ENCODE measurements around the gene CERS6.

The CERS6 gene

DNA sequence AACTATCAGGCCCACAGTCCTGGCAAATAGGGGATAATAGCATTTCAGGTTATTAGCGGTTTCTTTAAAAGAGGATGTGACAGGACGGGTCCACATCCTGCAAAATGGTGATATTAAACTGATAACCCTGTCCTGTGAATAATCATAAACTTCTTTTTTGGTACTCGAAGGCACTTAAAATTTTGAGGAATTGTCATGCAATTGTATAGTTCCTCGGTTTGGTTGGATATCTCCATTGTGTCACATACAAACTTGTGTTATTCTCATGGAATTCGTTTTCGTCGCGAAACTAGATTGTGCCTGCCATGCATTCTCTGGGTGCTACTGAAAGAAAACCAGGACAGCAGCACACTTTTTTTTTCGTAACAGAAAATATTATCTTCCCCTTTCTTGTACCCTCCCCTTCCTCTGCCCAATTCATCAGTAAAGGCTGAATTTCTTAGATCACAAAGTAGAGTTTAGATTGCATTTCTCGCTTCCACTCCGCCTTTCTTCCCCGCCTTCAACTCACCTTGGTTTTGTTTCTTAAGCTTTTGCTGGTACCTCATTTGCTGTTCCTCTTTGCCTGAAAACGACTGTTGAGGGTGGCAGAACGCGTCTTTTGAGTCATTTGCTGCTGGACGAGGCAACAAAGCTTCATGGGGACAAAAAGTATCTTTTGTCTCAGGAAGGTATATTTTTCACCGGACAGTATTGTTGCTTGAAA, 1.3 kb downstream of the CERS6 start:
- H3K4me3 ChIP-seq (ENCODE audit: control insufficient read depth, low read depth, low read length) = peak overlapping the region; percentile 71
- DNase-seq (ENCODE audit: low read depth) = no peak

DNA sequence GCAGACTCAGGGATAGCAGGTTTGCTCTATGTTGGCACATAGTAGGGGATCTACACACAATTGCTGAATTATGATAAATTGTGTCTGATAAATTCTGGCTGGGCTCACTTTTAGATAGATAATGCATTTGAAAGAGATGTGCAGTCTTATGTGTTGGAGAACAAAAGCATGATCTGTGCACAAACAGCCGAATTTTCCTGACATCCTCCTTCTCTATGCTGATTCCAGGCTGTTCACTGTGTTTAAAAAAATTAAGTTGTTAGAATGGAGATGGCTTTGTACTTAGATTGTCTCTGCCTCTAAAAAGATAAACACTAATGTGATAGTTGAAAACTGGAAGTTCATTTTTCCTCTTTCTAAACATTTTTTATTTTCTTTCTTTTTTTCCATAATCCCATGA, 2.1 kb downstream of the CERS6 start:
- DNase-seq (ENCODE audit: low read depth) = no peak
- H3K4me3 ChIP-seq (ENCODE audit: control insufficient read depth, low read depth, low read length) = no peak overlapping the region
- TF ChIP-seq, protein P1, sequence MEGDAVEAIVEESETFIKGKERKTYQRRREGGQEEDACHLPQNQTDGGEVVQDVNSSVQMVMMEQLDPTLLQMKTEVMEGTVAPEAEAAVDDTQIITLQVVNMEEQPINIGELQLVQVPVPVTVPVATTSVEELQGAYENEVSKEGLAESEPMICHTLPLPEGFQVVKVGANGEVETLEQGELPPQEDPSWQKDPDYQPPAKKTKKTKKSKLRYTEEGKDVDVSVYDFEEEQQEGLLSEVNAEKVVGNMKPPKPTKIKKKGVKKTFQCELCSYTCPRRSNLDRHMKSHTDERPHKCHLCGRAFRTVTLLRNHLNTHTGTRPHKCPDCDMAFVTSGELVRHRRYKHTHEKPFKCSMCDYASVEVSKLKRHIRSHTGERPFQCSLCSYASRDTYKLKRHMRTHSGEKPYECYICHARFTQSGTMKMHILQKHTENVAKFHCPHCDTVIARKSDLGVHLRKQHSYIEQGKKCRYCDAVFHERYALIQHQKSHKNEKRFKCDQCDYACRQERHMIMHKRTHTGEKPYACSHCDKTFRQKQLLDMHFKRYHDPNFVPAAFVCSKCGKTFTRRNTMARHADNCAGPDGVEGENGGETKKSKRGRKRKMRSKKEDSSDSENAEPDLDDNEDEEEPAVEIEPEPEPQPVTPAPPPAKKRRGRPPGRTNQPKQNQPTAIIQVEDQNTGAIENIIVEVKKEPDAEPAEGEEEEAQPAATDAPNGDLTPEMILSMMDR (IDR thresholded peaks at IDR 0.05; ENCODE audit: control insufficient read depth, insufficient read depth, low read depth, low read length, missing control alignments) = no peak

More for the DNA sequence above, 1.3 kb downstream of the CERS6 start:
- TF ChIP-seq, protein P1 (IDR thresholded peaks at IDR 0.05; ENCODE audit: control insufficient read depth, insufficient read depth, low read depth, low read length, missing control alignments) = no peak

- DNase-seq (ENCODE audit: low read depth) = no peak
- TF ChIP-seq, protein P1 (IDR thresholded peaks at IDR 0.05; ENCODE audit: control insufficient read depth, insufficient read depth, low read depth, low read length, missing control alignments) = no peak
- no peak overlapping the region for H3K4me3 ChIP-seq (ENCODE audit: control insufficient read depth, low read depth, low read length)
Measured at GRCh38 chr2:168459256-168459655, 3.2 kb downstream of the CERS6 start.

DNA sequence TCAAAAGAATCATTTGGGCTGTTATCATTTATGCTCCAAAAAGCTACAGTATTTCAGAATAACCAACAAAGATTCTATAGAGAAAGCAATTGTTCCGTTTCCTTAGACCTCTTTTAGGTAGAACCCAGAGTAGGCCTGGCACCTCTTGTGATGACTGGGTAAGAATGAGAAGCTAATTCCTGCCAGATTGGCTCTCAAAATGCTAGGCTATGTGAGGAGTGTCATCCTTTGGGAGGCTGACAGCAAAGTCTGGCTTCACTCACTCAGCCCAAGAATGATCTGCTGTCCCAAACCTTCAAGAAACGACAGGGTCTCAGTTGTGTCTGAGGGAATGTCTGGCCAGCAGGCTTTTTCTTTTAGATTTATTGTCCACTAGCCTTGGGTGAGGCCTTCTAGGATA, 4.5 kb downstream of the CERS6 start:
- TF ChIP-seq, protein P1 (IDR thresholded peaks at IDR 0.05; ENCODE audit: control insufficient read depth, insufficient read depth, low read depth, low read length, missing control alignments) = no peak
- H3K4me3 ChIP-seq (ENCODE audit: control insufficient read depth, low read depth, low read length) = no peak overlapping the region
- no peak for DNase-seq (ENCODE audit: low read depth)

GRCh38 chr2:168461178-168461941, 5.3 kb downstream of the CERS6 start:
- TF ChIP-seq, protein P1 (IDR thresholded peaks at IDR 0.05; ENCODE audit: control insufficient read depth, insufficient read depth, low read depth, low read length, missing control alignments) = no peak
- DNase-seq (ENCODE audit: low read depth) = no peak
- no peak overlapping the region for H3K4me3 ChIP-seq (ENCODE audit: control insufficient read depth, low read depth, low read length)

- TF ChIP-seq, protein P1 (IDR thresholded peaks at IDR 0.05; ENCODE audit: control insufficient read depth, insufficient read depth, low read depth, low read length, missing control alignments) = no peak
- no peak overlapping the region for H3K4me3 ChIP-seq (ENCODE audit: control insufficient read depth, low read depth, low read length)
- DNase-seq (ENCODE audit: low read depth) = no peak
Measured at GRCh38 chr2:168461942-168462331, 5.9 kb downstream of the CERS6 start.
